Gastroesophageal sphincter (tissue), 3 donors: Measurements from ENCODE around the gene NLGN4X.

Source experiments
- EP300 ChIP-seq: sonication (generic); formaldehyde crosslinking; IDR thresholded peaks from one replicate; pipeline ENCODE4 v1.6.1; 2017; ENCODE audit warnings: antibody characterized with exemption, mild to moderate bottlenecking
- POLR2A ChIP-seq, 2 donors: fragments of 450-650 bp; IDR thresholded peaks; one replicate each; pipeline ENCODE4 v1.6.1; 2017; ENCODE audit warnings: antibody characterized with exemption in 2 of 2, mild to moderate bottlenecking in 2 of 2, moderate library complexity in 1 of 2
- POLR2AphosphoS5 ChIP-seq: sonication (generic); formaldehyde crosslinking; IDR thresholded peaks from one replicate; pipeline ENCODE4 v1.6.1; 2017; ENCODE audit warnings: antibody characterized with exemption
- TF ChIP-seq, protein P1 (sequence below), 4 experiments: fragments of 200-600 bp in 2 of 4; fragments of 450-650 bp in 2 of 4; sonication (generic) in 1 of 4; IDR thresholded peaks; one replicate each; pipeline ENCODE4 v1.5.1; 2017 to 2019; ENCODE audit warnings: antibody characterized with exemption in 4 of 4, mild to moderate bottlenecking in 2 of 4, moderate library complexity in 2 of 4

DNA sequence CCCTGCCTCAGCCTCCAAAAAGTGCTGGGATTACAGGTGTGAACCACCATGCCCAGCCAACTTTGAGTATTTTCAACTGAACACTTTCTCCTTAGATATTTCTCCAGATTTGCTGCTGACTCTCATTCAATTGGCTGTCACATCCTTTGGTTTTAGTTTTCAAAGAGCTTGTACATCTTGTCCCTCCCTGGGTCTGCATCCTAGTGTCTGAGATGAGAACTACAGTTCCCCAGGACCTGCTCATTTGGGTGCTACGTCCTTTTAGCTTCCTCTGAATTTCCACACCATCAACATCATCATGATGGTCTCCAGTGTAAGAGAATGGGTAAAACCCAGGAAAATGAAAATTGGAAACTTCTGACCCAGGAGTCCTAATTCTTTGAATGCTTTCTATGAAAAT lies 312.9 kb downstream of the NLGN4X start:
- TF ChIP-seq, protein P1, sequence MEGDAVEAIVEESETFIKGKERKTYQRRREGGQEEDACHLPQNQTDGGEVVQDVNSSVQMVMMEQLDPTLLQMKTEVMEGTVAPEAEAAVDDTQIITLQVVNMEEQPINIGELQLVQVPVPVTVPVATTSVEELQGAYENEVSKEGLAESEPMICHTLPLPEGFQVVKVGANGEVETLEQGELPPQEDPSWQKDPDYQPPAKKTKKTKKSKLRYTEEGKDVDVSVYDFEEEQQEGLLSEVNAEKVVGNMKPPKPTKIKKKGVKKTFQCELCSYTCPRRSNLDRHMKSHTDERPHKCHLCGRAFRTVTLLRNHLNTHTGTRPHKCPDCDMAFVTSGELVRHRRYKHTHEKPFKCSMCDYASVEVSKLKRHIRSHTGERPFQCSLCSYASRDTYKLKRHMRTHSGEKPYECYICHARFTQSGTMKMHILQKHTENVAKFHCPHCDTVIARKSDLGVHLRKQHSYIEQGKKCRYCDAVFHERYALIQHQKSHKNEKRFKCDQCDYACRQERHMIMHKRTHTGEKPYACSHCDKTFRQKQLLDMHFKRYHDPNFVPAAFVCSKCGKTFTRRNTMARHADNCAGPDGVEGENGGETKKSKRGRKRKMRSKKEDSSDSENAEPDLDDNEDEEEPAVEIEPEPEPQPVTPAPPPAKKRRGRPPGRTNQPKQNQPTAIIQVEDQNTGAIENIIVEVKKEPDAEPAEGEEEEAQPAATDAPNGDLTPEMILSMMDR (IDR thresholded peaks at IDR 0.05), result no peak
- TF ChIP-seq POLR2A (IDR thresholded peaks at IDR 0.05) (no peak), POLR2AphosphoS5 (no peak), EP300 (no peak)
